Endothelial cell of umbilical vein (primary cell): Measurements from ENCODE around the gene VPS9D1.

Experiments
- CTCF ChIP-seq, 2 donors: IDR thresholded peaks; 1 replicate in 1 of 2; 2 replicates in 1 of 2; pipeline ENCODE4 v1.5.1; 2011; ENCODE audit warnings: low read length in 2 of 2, mild to moderate bottlenecking in 2 of 2, moderate library complexity in 2 of 2, control low read depth in 1 of 2, inconsistent platforms in 1 of 2, low read depth in 1 of 2; ENCODE audit not compliant: insufficient read depth in 1 of 2; ENCODE audit errors: extremely low read depth in 1 of 2
- FOS ChIP-seq: IDR thresholded peaks from 2 replicates; pipeline ENCODE4 v1.6.1; 2011; ENCODE audit warnings: mild to moderate bottlenecking, low read length, moderate library complexity, borderline replicate concordance; ENCODE audit not compliant: insufficient read depth
- JUN ChIP-seq: IDR thresholded peaks from 2 replicates; pipeline ENCODE4 v1.6.1; 2011; ENCODE audit warnings: borderline replicate concordance, low read depth; ENCODE audit not compliant: insufficient read length, insufficient read depth
- MAX ChIP-seq: IDR thresholded peaks from 2 replicates; pipeline ENCODE4 v1.6.1; 2011; ENCODE audit not compliant: insufficient read depth, insufficient read length
- POLR2AphosphoS5 ChIP-seq: IDR thresholded peaks from 2 replicates; pipeline ENCODE4 v1.6.1; 2012; ENCODE audit warnings: low read depth, mild to moderate bottlenecking, control low read depth, low read length, moderate library complexity; ENCODE audit not compliant: insufficient read depth

DNA sequence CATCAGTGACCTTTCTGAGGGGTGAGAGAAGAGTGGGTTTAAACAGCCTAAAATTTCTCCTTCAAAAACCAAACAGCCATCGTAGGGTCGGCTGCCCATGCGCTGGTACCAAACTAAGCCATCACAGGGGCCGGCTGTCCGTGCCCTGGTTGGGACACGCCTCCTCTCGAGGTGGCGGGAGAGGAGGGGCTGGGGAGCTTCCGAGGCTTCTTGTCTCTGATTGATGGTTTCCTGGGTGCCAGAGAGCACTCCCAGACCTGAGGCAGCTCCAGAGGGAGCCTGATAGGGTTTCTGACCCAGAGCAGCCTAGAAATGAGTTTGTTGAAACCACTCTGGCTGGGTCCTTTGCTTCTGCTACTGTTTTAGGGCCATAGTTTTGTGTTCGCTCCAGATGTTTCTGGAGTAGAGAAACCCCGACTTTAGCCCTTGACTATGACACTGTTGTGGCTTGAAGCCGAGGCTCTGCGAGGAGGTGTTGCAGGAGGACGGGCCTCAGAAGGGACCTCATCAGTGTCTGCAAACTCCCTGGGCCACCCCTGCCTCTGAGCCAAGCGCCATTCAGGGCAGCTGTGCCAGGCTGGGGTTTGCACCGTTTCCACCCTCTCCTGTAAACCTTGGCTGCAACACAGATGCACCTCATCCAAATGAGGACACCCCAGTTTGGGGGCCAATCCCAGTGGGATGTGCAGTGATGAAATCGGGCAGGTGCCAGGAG, 6.9 kb upstream of the VPS9D1 start:
- TF ChIP-seq CTCF (IDR thresholded peaks at IDR 0.05; ENCODE audit: extremely low read depth in 1 of 2, insufficient read depth in 1 of 2, low read depth in 1 of 2, low read length in 2 of 2) (no peak), JUN (no peak), POLR2AphosphoS5 (no peak), MAX (no peak), FOS (no peak)
